HCT116 (cell line): Measurements from ENCODE around the gene SEC23IP. TPM values are rescaled to one million over a fixed set of nuclear protein-coding genes. Genes with fewer than 3 reads are reported as not detected.

ENCODE experiments used
- ATAC-seq: fragments of 200-7000 bp; cut with Tn5 transposase; 2 replicates; pipeline ENCODE4 v1.9.1; 2020; ENCODE audit warnings: mild to moderate bottlenecking, moderate library complexity
- BruUV-seq: library from RNA; stranded (reverse); fragments of 400-500 nt; replicated peaks from 2 replicates; lab custom pipeline; 2021; lab: Mats Ljungman, UMichigan
- CTCF ChIA-PET: fragments of 300-600 bp; sonication (Branson Sonifier 250); formaldehyde crosslinking; loops from one replicate; lab custom pipeline; 2021; ENCODE audit warnings: antibody characterized with exemption; lab: Charles Lee
- POLR2A ChIA-PET: fragments of 300-600, 350-600 bp; sonication (Branson Sonifier 250); formaldehyde crosslinking; loops from one replicate; lab custom pipeline; 2021; ENCODE audit warnings: antibody characterized with exemption; lab: Charles Lee
- RAD21 ChIA-PET, 2 experiments: fragments of 300-600 bp; sonication (Branson Sonifier 250); formaldehyde crosslinking; loops; one replicate each; lab custom pipeline; 2023; ENCODE audit warnings: low total read pairs in 2 of 2; ENCODE audit not compliant: uncharacterized antibody in 2 of 2, unreplicated experiment in 2 of 2, low non-redundant PET in 1 of 2; lab: Charles Lee
- DNase-seq: peaks from one replicate; pipeline ENCODE4 v3.0.0-alpha.2; 2010; ENCODE audit warnings: low read depth, low spot score
- H2AFZ ChIP-seq: fragments of 200-600 bp; shearing (Covaris generic), sonication (generic); 2 replicates; pipeline ENCODE4 v1.6.1; 2017; ENCODE audit warnings: low read depth, mixed run types, mixed read lengths, antibody characterized with exemption, low read length; ENCODE audit not compliant: poor library complexity, severe bottlenecking
- H3K27ac ChIP-seq: 2 replicates; pipeline ENCODE4 v1.5.1; 2012; ENCODE audit warnings: low read depth, low read length
- H3K27me3 ChIP-seq: fragments of 200-600 bp; sonication (generic); 2 replicates; pipeline ENCODE4 v1.6.1; 2016; ENCODE audit warnings: mixed run types, low read length, mixed read lengths; ENCODE audit not compliant: insufficient read depth
- H3K36me3 ChIP-seq, 2 experiments: fragments of 200-500 bp in 1 of 2; fragments of 200-600 bp in 1 of 2; sonication (Bioruptor generic) in 1 of 2; sonication (generic) in 1 of 2; 2 replicates each; pipeline versions ENCODE4 v1.5.1 to v1.6.1; 2014 to 2016; ENCODE audit warnings: low read length in 2 of 2, inconsistent platforms in 1 of 2, mixed read lengths in 1 of 2, mixed run types in 1 of 2; ENCODE audit not compliant: insufficient read depth in 2 of 2, control insufficient read depth in 1 of 2
- H3K4me1 ChIP-seq, 2 experiments: fragments of 200-600 bp in 1 of 2; sonication (generic) in 1 of 2; 2 replicates each; pipeline versions ENCODE4 v1.5.1 to v1.6.1; 2012 to 2017; ENCODE audit warnings: low read length in 2 of 2, inconsistent platforms in 1 of 2, mild to moderate bottlenecking in 1 of 2, mixed read lengths in 1 of 2, mixed run types in 1 of 2, moderate library complexity in 1 of 2; ENCODE audit not compliant: insufficient read depth in 2 of 2, control insufficient read depth in 1 of 2
- H3K4me2 ChIP-seq: fragments of 200-600 bp; sonication (generic); 2 replicates; pipeline ENCODE4 v1.6.1; 2017; ENCODE audit warnings: mixed run types, low read length, mixed read lengths
- H3K4me3 ChIP-seq, 2 experiments: fragments of 200-600 bp in 1 of 2; sonication (generic) in 1 of 2; replicated peaks in 1 of 2; 2 replicates each; pipeline ENCODE4 v1.5.1; 2011 to 2016; ENCODE audit warnings: low read length in 2 of 2, control low read depth in 1 of 2, low read depth in 1 of 2, mild to moderate bottlenecking in 1 of 2, mixed read lengths in 1 of 2, mixed run types in 1 of 2
- H3K79me2 ChIP-seq: fragments of 200-600 bp; sonication (generic); 2 replicates; pipeline ENCODE4 v1.6.1; 2017; ENCODE audit warnings: mild to moderate bottlenecking, mixed run types, low read length, moderate library complexity, mixed read lengths; ENCODE audit not compliant: insufficient read depth
- H3K9ac ChIP-seq: fragments of 200-600 bp; sonication (generic); 2 replicates; pipeline ENCODE4 v1.6.1; 2016; ENCODE audit warnings: low read length, mixed read lengths
- H3K9me2 ChIP-seq: fragments of 200-600 bp; sonication (generic), shearing (Covaris generic); 2 replicates; pipeline ENCODE4 v1.6.1; 2017; ENCODE audit warnings: mixed run types, mild to moderate bottlenecking, moderate library complexity; ENCODE audit not compliant: insufficient read depth
- H3K9me3 ChIP-seq, 2 experiments: fragments of 200-500 bp in 1 of 2; fragments of 200-600 bp in 1 of 2; sonication (Bioruptor generic) in 1 of 2; sonication (generic) in 1 of 2; 2 replicates each; pipeline ENCODE4 v1.6.1; 2014 to 2017; ENCODE audit warnings: low read length in 2 of 2, mixed read lengths in 2 of 2, inconsistent platforms in 1 of 2, low read depth in 1 of 2, mild to moderate bottlenecking in 1 of 2, mixed run types in 1 of 2, moderate library complexity in 1 of 2; ENCODE audit not compliant: control insufficient read depth in 1 of 2, insufficient read depth in 1 of 2
- H4K20me1 ChIP-seq: fragments of 200-600 bp; sonication (generic), shearing (Covaris generic); 2 replicates; pipeline ENCODE4 v1.6.1; 2017; ENCODE audit warnings: mixed run types, mild to moderate bottlenecking, moderate library complexity; ENCODE audit not compliant: insufficient read depth
- ATF3 ChIP-seq: IDR thresholded peaks from 2 replicates; pipeline ENCODE4 v1.6.1; 2012
- CBX3 ChIP-seq: IDR thresholded peaks from 2 replicates; pipeline ENCODE4 v1.6.1; 2012; ENCODE audit warnings: low read depth
- POLR2A ChIP-seq: IDR thresholded peaks from 2 replicates; pipeline ENCODE4 v1.7.0; 2011; ENCODE audit warnings: borderline replicate concordance; ENCODE audit not compliant: insufficient read depth, insufficient read length; ENCODE audit errors: extremely low read depth
- POLR2AphosphoS5 ChIP-seq: IDR thresholded peaks from 2 replicates; pipeline ENCODE4 v1.6.1; 2011; ENCODE audit warnings: mild to moderate bottlenecking, low read depth, low read length, moderate library complexity
- RAD21 ChIP-seq: IDR thresholded peaks from 2 replicates; pipeline ENCODE4 v1.6.1; 2012; ENCODE audit warnings: low read depth, mild to moderate bottlenecking
- REST ChIP-seq: IDR thresholded peaks from 2 replicates; pipeline ENCODE4 v1.6.1; 2012; ENCODE audit warnings: low read depth
- SP1 ChIP-seq: IDR thresholded peaks from 2 replicates; pipeline ENCODE4 v1.6.1; 2012; ENCODE audit warnings: low read depth
- TCF7L2 ChIP-seq: IDR thresholded peaks from 2 replicates; pipeline ENCODE4 v1.7.0; 2011; ENCODE audit warnings: borderline replicate concordance, inconsistent platforms; ENCODE audit not compliant: insufficient read depth, insufficient read length; ENCODE audit errors: extremely low read depth
- ZBTB33 ChIP-seq: IDR thresholded peaks from 2 replicates; pipeline ENCODE4 v1.6.1; 2011; ENCODE audit warnings: mild to moderate bottlenecking, low read length, moderate library complexity; ENCODE audit not compliant: insufficient replicate concordance; ENCODE audit errors: extremely low read depth
- ZFX ChIP-seq: fragments of 450-650 bp; IDR thresholded peaks from 2 replicates; pipeline ENCODE4 v1.6.1; 2017
- ZNF274 ChIP-seq: fragments of 200-500 bp; sonication (Bioruptor generic); IDR thresholded peaks from 2 replicates; pipeline ENCODE4 v1.6.1; 2014; ENCODE audit warnings: mild to moderate bottlenecking, low read depth, low read length, inconsistent platforms
- intact Hi-C: fragments of 100-400 bp; cut with micrococcal nuclease; formaldehyde crosslinking; loops from 2 replicates; pipeline ENCODE4 v1.10.0; 2022
- total RNA-seq: library from RNA; stranded (reverse); gene quantifications from one replicate; pipeline ENCODE4 v1.2.1, GENCODE V29; 2021; ENCODE audit not compliant: unreplicated experiment

SEC23IP gene
- total RNA-seq, 1 experiment from 2014 or later: 122 TPM

GRCh38 chr10:119858063-119858462 lies 34.5 kb upstream of the SEC23IP start:
- no peak for ATAC-seq
- no peak overlapping the region for H3K27ac ChIP-seq
- BruUV-seq: no TSS peak
- no peak overlapping the region for H2AFZ ChIP-seq
- H3K9me2 ChIP-seq: no peaks in the 10 kb centered on the region
- intact Hi-C loops: loop anchor here (10.0 kb wide), 1 partner anchor 663 kb away; no protein-coding TSS in a partner anchor
- peaks cover 35 to 38% of the 10 kb centered on the region in 2 experiments for H3K36me3 ChIP-seq
- ChIA-PET RAD21 (interaction anchor here in 1 of 2 experiments (0.6 kb wide), 1 partner anchor 22 kb away, joined by 3 read pairs; no protein-coding TSS in a partner anchor), POLR2A (no interaction called here), CTCF (interaction anchor here (0.6 to 3.9 kb wide), 7 partner anchors 9 to 658 kb away, joined by 3 to 65 read pairs (median 6); partner anchors contain the start of gene MCMBP)
- peaks cover 58% of the 10 kb centered on the region; the same call in 1 of the 2 replicates for H4K20me1 ChIP-seq
- no peak overlapping the region for H3K9ac ChIP-seq
- no peak overlapping the region for H3K4me2 ChIP-seq
- TF ChIP-seq ZNF274 (no peak), SP1 (no peak), ZBTB33 (no peak), TCF7L2 (no peak), ZFX (no peak), RAD21 (no peak), POLR2A (no peak), REST (no peak), POLR2AphosphoS5 (no peak), CBX3 (no peak), ATF3 (no peak)
- TF ChIP-seq, all 23 proteins: peak for 0
- no peaks in the 10 kb centered on the region for H3K9me3 ChIP-seq
- no peak for DNase-seq
- no peaks in the 10 kb centered on the region for H3K4me1 ChIP-seq
- H3K4me3 ChIP-seq: no peak overlapping the region
- H3K79me2 ChIP-seq: peaks cover 92% of the 10 kb centered on the region
- H3K27me3 ChIP-seq: no peaks in the 10 kb centered on the region
